ENCODE measurements around the gene MRLN.

Gene MRLN

GRCh38 chr10:59700709-59701108 lies 52.5 kb downstream of the MRLN start:
- no peak overlapping the region for H3K4me3 ChIP-seq
- TF ChIP-seq, protein P1, sequence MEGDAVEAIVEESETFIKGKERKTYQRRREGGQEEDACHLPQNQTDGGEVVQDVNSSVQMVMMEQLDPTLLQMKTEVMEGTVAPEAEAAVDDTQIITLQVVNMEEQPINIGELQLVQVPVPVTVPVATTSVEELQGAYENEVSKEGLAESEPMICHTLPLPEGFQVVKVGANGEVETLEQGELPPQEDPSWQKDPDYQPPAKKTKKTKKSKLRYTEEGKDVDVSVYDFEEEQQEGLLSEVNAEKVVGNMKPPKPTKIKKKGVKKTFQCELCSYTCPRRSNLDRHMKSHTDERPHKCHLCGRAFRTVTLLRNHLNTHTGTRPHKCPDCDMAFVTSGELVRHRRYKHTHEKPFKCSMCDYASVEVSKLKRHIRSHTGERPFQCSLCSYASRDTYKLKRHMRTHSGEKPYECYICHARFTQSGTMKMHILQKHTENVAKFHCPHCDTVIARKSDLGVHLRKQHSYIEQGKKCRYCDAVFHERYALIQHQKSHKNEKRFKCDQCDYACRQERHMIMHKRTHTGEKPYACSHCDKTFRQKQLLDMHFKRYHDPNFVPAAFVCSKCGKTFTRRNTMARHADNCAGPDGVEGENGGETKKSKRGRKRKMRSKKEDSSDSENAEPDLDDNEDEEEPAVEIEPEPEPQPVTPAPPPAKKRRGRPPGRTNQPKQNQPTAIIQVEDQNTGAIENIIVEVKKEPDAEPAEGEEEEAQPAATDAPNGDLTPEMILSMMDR (IDR thresholded peaks at IDR 0.05): no peak
- no peak overlapping the region for H3K27ac ChIP-seq
- DNase-seq (ENCODE audit: low spot score): no peak

DNA sequence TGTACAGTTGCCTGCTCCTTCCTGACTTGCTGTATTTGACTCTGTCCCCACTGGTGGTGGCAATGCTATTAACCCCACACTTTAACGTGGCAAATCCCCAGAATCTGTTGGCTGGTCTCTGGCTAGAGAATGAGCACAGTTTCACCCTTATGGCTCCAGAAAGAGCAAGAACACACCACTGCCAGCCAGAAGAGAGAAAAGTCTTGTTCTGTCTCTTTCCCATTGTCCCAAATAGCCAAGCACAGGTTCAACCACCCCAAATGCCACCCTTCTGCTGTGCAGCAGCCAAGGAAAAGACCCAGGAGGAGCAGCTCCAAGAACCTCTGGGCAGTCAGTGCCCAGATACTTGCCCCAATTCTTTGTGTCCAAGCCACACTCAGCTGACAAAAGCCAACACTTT lies 54.9 kb downstream of the MRLN start:
- DNase-seq (ENCODE audit: low spot score): no peak
- no peak overlapping the region for H3K4me3 ChIP-seq
- TF ChIP-seq, protein P1 (IDR thresholded peaks at IDR 0.05): no peak
- no peak overlapping the region for H3K27ac ChIP-seq

DNA sequence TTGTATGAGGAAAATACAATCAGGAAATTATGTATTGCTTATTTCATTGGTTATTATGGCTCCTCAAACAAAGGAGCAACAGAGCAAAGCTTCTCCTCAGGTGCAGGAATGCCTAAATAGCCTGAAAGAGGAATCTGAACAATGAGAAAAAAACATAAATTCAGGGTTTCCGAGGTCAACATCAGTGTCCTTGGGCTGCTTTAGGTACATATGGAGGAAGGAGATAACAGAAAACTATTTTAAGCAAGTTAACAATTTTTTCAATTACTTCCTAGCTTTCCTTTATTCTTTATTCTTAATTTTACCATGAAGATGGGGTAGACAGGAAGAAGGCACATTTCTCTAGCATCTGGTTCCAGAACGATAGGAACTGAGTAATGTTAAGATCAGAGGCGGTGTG lies 57.6 kb downstream of the MRLN start:
- Histone ChIP-seq H3K4me3 (no peak overlapping the region), H3K27ac (no peak overlapping the region)
- no peak for DNase-seq (ENCODE audit: low spot score)
- TF ChIP-seq, protein P1 (IDR thresholded peaks at IDR 0.05): no peak

DNA sequence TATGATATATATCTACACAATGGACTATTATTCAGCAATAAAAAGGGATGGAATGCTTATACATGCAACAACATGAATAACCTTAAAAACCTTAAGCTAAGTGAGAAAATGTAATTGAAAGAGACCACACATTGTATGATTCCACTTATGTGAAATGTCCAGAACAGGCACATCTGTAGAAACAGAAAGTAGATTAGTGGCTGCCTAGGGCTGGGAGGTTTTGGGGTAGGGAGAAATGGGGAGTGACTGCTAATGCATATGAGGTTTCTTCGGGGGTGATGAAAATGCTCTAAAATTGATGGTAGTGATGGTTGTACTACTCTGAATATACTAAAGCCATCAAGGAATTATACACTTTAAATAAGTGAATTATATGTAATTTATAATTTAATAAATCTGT lies 58.3 kb downstream of the MRLN start:
- TF ChIP-seq, protein P1 (IDR thresholded peaks at IDR 0.05): no peak
- no peak overlapping the region for H3K27ac ChIP-seq
- no peak overlapping the region for H3K4me3 ChIP-seq
- DNase-seq (ENCODE audit: low spot score): no peak

DNA sequence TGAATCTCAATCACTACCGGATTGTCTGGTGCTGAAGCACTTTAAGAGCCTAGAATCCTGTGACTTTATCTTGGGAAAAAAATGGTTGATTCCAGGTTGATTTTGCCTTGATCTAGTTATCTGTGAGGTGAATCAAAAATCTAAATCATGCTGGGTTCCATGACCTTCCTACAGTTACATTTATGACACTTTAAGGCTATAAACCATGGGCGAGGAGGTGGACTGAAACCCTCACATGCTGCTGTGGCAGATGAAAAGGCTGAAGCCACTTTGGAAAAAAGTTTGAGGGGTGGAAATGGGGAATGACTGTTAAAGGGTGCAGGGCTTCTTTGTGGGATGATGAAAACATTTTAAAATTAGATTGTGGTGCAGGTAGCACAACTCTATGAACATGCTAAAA lies 61.1 kb downstream of the MRLN start:
- TF ChIP-seq, protein P1 (IDR thresholded peaks at IDR 0.05): no peak
- H3K4me3 ChIP-seq: no peak overlapping the region
- no peak overlapping the region for H3K27ac ChIP-seq
- no peak for DNase-seq (ENCODE audit: low spot score)

DNA sequence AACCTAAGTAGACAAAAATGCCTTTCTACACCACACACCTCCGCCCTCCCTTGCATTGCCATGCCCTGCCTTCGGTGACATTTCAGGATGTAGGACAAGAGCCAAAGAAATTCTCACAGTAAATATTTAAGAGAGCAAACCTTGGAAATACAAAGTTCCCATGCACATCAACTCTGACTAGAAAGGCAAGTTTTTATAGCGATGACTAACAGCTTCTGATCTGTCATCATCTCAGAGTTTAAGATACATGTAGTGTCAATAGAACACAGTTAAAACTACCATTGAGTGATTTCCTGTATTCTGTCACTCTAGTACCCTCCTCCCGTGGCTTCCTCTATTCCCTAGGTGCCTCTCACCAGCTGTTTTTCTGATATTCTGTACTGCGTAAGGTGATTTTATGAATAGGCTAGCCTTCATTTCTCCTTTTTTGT lies 64.3 kb downstream of the MRLN start:
- DNase-seq (ENCODE audit: low spot score): no peak
- TF ChIP-seq, protein P1 (IDR thresholded peaks at IDR 0.05): no peak
- Histone ChIP-seq H3K4me3 (no peak overlapping the region), H3K27ac (no peak overlapping the region)

GRCh38 chr10:59687657-59688056 lies 65.6 kb downstream of the MRLN start:
- no peak overlapping the region for H3K27ac ChIP-seq
- no peak overlapping the region for H3K4me3 ChIP-seq
- no peak for DNase-seq (ENCODE audit: low spot score)
- TF ChIP-seq, protein P1 (IDR thresholded peaks at IDR 0.05): no peak

Data from coronary artery (tissue), 2 donors.